LNCaP clone FGC (cell line): Measurements from ENCODE around the gene MCF2L2.

Source experiments
- DNase-seq: peaks from one replicate; pipeline ENCODE4 v3.0.0-alpha.2; 2011; ENCODE audit warnings: low read depth
- H3K4me3 ChIP-seq: 2 replicates; pipeline ENCODE4 v1.5.1; 2011; ENCODE audit warnings: mild to moderate bottlenecking, low read depth, low read length, control low read depth
- TF ChIP-seq, protein P1 (sequence below): IDR thresholded peaks from 2 replicates; pipeline ENCODE4 v1.5.1; 2012; ENCODE audit warnings: mild to moderate bottlenecking; ENCODE audit not compliant: control insufficient read depth, insufficient read depth; ENCODE audit errors: extremely low read depth

MCF2L2 gene

GRCh38 chr3:183301937-183302580, 126.4 kb downstream of the MCF2L2 start:
- TF ChIP-seq, protein P1, sequence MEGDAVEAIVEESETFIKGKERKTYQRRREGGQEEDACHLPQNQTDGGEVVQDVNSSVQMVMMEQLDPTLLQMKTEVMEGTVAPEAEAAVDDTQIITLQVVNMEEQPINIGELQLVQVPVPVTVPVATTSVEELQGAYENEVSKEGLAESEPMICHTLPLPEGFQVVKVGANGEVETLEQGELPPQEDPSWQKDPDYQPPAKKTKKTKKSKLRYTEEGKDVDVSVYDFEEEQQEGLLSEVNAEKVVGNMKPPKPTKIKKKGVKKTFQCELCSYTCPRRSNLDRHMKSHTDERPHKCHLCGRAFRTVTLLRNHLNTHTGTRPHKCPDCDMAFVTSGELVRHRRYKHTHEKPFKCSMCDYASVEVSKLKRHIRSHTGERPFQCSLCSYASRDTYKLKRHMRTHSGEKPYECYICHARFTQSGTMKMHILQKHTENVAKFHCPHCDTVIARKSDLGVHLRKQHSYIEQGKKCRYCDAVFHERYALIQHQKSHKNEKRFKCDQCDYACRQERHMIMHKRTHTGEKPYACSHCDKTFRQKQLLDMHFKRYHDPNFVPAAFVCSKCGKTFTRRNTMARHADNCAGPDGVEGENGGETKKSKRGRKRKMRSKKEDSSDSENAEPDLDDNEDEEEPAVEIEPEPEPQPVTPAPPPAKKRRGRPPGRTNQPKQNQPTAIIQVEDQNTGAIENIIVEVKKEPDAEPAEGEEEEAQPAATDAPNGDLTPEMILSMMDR = no peak
- DNase-seq = no peak

GRCh38 chr3:183300996-183301562, 127.3 kb downstream of the MCF2L2 start:
- no peak overlapping the region for H3K4me3 ChIP-seq
- peak; percentile 65 for DNase-seq
- TF ChIP-seq, protein P1 = no peak

More at GRCh38 chr3:183301937-183302580, 126.4 kb downstream of the MCF2L2 start:
- H3K4me3 ChIP-seq = no peak overlapping the region

DNA sequence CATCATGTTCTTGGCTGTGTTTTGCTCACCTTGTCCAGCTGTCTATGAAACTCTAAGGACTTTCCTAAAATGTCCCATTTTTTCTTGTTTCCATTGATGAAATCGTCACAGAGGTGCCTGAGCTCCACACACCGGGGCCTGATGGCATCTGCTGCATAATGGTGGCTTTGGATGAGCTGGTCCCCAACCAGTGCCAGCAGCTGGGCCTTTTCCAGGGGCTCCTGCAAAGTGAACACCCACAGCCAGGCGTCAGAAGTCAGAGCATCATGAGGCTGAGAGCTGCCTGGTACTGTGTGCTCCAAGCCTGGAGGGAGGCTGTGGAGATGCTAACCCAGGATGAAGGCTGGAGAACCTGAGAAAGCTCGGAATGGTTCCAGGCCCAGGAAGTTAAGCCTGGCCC, 128.4 kb downstream of the MCF2L2 start:
- no peak for DNase-seq
- TF ChIP-seq, protein P1 = no peak

GRCh38 chr3:183298701-183299153, 129.7 kb downstream of the MCF2L2 start:
- TF ChIP-seq, protein P1 = no peak
- H3K4me3 ChIP-seq = no peak overlapping the region

More for the DNA sequence above, 128.4 kb downstream of the MCF2L2 start:
- H3K4me3 ChIP-seq = no peak overlapping the region

DNA sequence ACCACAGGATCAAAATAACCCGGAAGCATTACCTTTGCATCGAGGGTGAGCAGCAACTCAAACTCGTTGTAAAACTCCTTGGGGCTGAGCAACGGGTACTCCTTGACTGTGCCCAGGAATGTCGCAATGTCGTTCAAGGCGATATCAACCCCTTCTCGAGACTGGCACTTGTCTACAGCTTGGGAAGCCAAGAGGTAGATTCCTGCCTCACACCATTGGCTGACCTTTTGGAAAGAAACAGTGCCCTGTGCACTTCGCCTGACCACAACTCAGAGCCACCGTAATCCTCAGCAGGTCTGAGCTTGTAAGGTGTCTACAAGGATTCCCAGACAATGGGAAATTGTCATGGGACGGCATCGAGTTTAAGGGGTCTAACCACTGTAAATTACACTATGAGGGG, 131.5 kb downstream of the MCF2L2 start:
- DNase-seq = no peak
- TF ChIP-seq, protein P1 = no peak
- H3K4me3 ChIP-seq = no peak overlapping the region

More at GRCh38 chr3:183298701-183299153, 129.7 kb downstream of the MCF2L2 start:
- DNase-seq = no peak

DNA sequence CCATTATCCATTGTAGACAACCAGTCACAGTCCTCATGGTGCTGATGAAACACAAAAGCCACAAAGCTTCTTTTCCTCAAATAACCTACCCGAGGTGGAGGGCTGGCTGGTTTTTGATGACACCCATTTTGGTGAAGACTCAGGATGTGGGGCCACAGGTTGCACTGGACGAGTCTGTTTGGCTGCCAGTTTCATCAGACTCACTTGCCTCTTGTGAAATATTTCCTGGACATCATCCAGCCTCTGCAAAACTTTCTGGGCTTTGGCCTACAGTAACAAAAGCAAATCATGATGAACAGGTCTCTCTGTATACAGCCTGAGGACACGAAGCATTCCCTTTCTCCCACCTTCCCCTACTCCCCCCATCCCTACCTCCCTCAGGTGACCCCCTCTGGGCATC, 133.2 kb downstream of the MCF2L2 start:
- TF ChIP-seq, protein P1 = no peak
- peak; percentile 94 for DNase-seq

More for the DNA sequence above, 133.2 kb downstream of the MCF2L2 start:
- no peak overlapping the region for H3K4me3 ChIP-seq
